H1 (cell line): ENCODE measurements around the gene HMOX2. TPM values are rescaled to one million over a fixed set of nuclear protein-coding genes. Genes with fewer than 3 reads are reported as not detected.

ENCODE experiments used
- JUND ChIP-seq: IDR thresholded peaks from 2 replicates; pipeline ENCODE4 v1.6.1; 2011; ENCODE audit warnings: mild to moderate bottlenecking, improper control_type of control experiment, low read length
- POLR2AphosphoS5 ChIP-seq: IDR thresholded peaks from 2 replicates; pipeline ENCODE4 v1.6.1; 2011; ENCODE audit warnings: low read depth, low read length
- SIN3A ChIP-seq, 2 experiments: IDR thresholded peaks in 1 of 2; conservative IDR thresholded peaks in 1 of 2; 2 replicates each; pipeline ENCODE4 v1.6.1; 2011 to 2012; ENCODE audit warnings: low read length in 2 of 2, improper control_type of control experiment in 1 of 2, low read depth in 1 of 2, mild to moderate bottlenecking in 1 of 2
- polyA plus RNA-seq, 7 experiments: library from polyadenylated mRNA; depleted of rRNA in 3 of 7; stranded (reverse) in 5 of 7; unstranded in 2 of 7; fragments of >200 nt in 5 of 7; fragments of 200-250 nt in 2 of 7; gene quantifications; 1 replicate in 5 of 7; 2 replicates in 1 of 7; 4 replicates in 1 of 7; pipeline versions ENCODE4 v1.2.1 to v1.2.3, GENCODE V29; 2011 to 2013; ENCODE audit warnings: missing spikeins in 2 of 7, mixed read lengths in 2 of 7
- total RNA-seq: library from RNA; stranded (reverse); fragmentation: NEBNext Ultra II Directional; extraction: Animal tissue kit (Norgen Biotek cat#: 25700); gene quantifications from 2 replicates; pipeline ENCODE4 v1.2.1, GENCODE V29; 2021

Gene HMOX2
- total and polyA plus RNA-seq, 2 of the 8 experiments (the other 6 are each of a cell fraction or from before 2014, with no cell fraction given) = 36.5 to 48.4 TPM

- TF ChIP-seq JUND (no peak), SIN3A (conservative IDR thresholded peaks at IDR 0.05 in 1 of 2, IDR thresholded peaks at IDR 0.05 in 1 of 2; ENCODE audit: low read depth in 1 of 2, low read length in 2 of 2) (no peak), POLR2AphosphoS5 (no peak)
Measured at GRCh38 chr16:4467916-4468315, 8.3 kb upstream of the HMOX2 start (continued).
